Stimulated activated CD8-positive, alpha-beta memory T cell treated with anti-CD3 and anti-CD28 coated beads, Interleukin-15, amount 100 ng/mL, for 48 hours (primary cell): ENCODE data around the gene RPL32.
"Not testable (repeated sequence)": the region's sequence is repeated elsewhere in the genome, so short reads cannot be mapped to it uniquely, and the experiment has no call there.

Experiments used
- DNase-seq, 2 donors: peaks; one replicate each; pipeline ENCODE4 v3.0.0-alpha.2; 2020; ENCODE audit warnings: low read depth in 2 of 2

The RPL32 gene

DNA sequence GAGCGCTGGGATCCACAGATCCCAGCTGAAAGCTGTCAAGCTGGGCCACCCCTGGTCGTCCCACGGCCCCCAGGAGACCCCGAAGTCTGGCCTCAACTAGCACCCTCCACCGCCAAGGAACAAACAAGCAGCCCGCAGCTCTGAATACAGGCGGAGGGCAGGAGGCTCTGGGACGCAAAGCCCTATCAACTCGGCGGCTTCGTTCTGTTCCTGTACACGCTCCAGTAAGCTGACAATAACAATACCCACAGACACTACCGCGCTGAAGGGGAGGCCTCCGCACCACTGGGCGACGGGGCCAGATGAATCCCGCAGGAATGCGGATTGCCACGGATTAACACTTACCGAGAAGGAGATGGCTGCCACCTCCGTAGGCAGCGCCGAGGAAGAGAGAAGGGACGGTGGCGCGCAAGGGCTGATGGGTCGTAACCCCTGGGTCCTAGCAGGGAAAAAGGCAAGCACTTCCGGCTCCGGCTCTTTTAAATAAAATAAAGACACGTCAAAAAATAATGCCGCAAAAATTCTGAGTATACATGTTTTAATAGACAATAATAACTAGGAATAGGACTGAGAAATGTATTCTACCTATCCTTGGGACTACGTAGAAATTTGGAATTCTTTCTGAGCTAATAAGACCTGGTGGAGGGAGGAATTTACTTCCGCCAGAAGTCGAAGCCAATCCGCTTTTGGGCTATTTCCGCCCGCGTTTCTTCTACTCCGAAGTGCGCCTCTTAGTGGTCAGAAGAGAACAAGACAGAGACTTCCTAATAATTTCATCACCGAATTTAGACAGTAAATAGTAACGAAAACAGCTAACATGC is at the start of gene RPL32:
TSS of gene RPL32 (minus strand) at position 417 of the 821 bp plus-strand sequence. CDS start 1,328 bp downstream, outside the sequence.
- DNase-seq = peak; percentile 65 to 74

DNA sequence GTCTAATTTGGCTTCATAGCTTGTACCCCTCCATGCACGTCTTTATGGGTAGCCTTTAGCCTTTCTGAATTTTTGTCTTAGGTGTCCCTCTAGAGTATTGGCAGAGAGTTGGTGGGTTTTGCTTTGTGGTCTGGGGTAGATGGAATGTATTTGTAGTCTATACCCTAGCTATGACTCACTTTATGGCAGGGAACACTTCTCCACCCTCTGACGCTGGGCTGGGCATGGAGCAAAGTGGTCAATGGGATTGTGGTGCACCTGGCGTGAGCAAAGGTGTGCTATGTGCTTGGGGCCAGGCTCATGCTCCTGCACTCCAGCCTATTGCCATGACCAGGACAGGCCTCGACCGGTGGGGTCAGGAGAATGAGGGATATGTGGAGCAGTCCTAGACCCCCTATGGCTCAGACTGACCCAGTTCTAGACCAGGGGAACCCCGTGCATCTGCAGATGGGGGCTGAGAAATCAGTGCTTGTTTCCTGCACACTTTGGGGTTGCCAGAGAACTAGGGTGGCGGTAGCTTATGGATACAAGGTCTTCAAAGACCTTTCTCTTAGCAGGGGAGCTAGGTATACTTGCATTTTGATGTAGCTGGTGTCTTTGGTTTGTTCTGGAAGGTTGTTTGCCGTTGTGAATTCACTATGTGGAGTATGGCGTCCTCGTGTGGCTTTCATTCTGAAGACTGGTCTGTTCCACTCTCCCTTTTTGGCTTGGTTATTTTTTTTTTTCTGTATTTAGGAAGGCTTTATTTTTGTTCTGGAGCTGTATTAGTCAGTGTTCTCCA is 49.4 kb upstream of the RPL32 start:
- no peak for DNase-seq

DNA sequence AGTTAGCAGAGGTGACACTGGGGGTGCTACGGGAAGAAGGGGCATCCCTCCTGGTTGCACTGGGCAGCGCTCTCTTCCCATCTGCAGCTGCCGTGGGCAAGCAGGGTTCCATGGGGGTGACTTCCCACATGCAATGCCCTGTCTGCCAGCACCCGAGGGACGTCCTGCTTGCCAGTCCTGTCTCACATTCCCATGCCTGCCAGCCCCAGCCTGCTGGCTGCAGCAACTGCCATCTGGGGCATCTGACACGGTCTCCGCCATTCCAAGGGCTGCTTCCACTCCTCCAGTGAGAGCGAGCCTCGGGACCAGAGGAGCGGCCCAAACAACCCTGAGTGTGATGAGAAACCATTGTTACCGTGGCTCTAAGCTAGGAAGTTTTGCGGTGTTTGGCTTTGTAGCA is 45.4 kb upstream of the RPL32 start:
- DNase-seq = no peak

DNA sequence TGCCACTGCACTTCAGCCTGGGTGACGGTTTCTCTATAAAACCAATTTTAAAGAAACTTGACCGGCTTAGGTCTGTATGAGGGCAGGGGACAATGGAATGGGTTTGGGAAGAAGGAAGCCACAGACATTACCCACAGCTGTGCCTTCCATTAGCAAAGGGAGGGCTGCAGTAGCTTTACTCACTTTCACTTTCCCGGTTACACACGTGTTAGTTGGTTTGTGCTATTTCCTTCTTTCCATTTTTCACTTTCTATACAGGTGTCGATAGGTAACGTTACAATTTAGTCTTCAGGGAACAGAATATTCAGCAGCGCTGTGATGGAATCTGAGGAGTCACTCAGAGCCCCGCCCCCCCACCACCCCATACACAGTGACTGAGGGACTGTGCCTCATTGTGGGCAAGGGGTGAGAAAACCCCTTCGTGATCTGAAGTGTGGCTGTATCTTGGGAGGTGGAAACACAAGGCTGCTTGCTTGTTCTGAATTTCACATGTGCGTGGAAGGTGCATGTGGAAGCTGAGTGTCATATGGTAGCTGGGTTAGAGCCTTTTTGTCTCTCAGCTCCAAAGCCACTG is 44.8 kb upstream of the RPL32 start:
- no peak for DNase-seq

DNA sequence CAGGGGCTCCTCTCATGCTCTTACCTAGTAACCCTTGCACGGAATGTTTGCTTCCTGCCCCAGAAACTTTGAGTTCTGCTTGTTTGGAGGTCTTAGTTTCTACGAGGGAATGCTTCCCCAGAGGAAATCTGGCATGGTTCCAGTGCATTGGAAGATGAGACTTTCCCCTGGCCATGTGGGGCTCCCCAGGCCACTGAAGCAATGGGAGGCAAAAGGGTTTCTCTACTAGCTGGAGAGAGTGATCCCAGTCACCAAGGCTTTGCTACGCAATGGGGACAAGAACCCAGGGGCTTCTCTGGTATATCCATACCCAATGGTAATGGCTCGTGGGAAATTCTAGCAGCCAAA is 44.2 kb upstream of the RPL32 start:
- DNase-seq = no peak

DNA sequence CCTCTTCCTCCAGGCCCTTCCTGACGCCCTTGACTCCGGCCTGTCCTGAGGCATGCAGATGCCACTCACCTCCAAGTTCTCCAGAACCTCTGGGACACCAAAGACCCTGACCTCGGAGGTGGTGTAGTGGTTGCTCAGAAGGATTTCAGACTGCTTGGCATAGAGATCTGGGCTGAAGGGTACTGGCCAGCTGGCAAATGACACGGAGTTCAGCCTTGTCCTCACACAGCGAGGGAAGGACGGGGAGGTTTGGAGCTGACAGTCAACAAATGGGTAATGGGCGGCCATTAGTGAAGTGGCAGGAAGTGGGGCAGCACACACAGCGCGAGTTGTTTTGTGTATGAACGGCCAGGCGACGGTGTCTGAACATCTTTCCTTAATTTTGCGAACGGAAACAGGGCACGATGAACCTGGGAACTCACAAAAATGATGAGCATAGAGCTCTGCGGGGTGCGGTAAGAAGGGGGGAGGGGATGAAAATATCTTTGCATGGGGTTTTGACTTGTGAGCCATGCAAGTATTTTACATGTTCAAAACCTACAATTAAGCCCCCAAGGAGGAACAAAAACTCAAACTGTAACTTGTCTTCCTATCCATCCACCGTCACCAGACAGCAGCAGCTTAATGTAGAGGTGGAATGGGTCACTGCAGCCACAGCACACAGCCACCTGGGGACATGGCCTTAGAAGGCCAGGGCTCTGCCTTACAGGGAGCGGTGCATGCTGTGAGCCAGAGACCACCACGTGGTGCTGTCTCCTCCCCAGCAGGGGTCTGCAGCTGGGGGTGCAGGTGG is 43.6 kb upstream of the RPL32 start:
- DNase-seq = no peak

DNA sequence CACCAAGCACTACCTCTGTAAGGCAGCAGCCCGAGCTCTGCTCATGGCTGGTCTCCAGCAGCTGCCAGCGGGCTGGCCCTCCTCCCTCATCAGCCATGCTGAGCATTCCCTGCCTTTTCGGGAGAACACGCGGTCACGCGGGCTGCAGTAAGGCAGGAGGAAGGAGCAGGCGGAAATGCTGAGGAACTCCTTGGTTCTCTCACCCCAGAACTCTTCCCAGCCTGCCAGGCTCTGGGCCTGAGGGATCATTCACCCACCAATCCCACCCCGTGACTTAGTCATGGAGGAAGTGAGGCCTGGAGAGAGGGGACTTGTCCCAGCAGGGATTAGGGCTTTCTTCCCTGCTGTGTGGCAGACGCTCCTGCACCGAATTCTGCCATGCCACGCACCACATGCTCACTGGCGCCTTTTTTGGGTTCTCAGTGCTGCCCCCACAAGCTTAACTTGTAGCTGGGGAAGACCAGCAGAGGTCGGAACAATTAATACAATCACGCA is 42.9 kb upstream of the RPL32 start:
- DNase-seq = no peak

DNA sequence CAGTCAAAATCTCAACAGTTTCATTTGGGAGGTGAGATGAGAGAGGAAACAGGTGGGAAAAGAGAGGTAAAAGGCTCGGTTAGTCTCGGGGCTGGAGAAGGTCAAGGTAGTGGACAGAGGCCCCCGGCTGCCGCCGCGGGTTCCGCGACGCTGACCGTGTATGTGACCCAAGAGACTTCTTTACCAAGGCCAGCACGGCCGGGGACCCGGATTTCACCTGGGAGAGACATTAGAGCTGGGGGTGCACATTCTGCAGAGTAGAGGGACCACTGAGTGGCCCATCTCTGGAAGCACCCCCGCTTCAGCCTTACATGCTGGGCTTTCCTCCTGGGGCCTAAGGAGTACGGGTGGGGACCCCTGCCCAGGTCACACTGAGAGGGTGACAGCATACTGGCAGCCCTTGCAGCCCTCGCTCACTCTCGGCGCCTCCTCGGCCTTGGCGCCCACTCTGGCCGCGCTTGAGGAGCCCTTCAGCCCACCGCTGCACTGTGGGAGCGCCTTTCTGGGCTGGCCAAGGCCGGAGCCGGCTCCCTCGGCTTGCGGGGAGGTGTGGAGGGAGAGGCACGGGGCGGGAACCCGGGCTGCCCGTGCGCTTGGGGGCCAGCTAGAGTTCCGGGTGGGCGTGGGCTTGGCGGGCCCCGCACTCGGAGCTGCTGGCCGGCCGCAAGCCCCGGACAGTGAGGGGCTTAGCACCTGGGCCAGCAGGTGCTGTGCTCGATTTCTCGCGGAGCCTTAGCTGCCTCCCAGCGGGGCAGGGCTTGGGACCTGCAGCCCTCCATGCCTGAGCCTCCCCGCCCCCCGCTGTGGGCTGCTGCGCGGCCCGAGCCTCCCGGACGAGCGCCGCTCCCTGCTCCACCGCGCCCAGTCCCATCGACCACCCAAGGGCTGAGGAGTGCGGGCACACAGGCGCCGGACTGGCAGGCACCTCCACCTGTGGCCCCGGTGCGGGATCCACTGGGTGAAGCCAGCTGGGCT is 41.3 kb upstream of the RPL32 start:
- no peak for DNase-seq

DNA sequence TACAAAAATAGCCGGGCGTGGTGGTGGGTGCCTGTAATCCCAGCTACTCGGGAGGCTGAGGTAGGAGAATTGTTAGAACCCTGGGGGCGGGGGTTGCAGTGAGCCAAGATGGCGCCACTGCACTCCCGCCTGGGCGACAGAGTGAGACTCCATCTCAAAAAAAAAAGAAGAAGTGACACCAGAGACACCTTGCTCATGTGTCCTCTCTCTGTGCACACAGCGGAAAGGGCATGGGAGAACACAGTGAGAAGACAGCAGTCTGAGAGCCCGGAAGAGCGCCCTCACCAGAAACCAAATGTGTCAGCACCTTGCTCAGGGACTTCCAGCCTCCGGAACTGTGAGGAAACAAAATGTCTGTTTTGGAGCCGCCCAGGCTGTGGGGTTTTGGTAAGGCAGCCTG is 40.5 kb upstream of the RPL32 start:
- DNase-seq = not testable (repeated sequence)

DNA sequence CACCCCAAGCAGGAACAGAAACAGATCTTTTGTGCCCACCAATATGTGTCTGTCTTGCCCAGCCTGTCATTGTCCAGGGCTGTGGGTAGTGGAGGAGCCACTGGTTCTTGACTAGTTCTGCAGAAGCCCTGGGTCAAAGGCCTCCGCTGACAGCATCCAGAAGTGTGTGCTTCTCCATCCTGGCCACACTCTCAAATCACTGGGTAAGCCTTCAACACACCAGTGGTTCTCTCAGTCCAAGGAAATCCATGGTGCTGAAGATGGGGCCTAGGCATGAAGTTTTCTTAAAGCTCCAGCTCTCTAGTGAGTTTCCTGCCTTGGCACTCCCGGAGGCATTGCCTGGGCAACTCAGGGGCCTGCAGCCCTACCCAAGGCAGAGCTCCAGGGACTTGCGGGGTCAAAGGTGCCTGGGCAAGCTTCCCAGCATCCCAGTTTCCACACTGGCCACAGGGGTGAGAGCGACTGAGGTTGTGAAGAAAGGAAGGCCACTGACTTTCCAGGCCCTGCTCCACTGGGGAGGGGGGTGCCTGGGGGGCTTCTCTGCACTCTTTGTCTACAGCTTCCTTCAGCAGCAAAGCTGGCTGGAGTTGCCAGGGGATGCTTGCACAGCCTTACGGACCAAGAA is 37.9 kb upstream of the RPL32 start:
- DNase-seq = no peak

DNA sequence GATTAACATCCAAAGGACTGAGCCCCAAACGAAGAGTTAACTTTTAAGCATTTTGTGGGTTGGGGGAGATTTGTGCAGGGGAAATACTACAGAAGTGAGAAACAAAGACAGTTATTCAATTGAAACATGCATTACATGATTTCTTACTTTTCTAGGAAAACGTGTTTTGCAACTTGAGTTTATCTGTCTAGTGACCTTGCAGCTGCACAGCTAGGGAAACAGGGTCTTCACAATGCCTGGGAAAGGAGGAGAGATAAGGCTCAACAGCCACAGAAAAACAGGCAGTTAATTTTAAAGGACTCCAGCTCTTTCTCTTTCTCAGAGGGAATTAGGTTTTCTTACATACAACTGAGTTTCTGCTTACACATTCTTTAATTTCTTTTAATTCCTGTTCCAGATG is 37.4 kb upstream of the RPL32 start:
- DNase-seq = not testable (repeated sequence)

DNA sequence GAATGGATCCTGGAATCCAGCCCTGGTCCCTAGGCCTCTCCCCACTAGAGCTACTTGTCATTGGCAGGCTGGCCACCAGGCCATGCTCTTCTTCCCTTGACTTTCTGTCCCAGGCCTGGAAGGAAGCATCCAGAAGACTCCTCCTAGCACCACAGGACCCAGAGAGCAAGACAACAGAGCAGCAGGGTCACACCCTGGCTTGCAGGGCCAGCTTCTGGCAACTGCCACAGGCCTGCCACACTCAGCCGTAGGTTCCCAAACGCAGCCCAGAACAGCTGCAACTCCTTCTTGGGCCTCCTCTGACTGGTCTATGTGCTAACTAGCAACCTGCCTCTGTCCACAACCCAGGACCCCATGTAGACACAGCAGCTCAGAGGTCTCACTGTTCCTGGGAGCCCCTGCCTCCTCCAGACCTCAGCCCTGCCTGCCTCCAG is 36.8 kb upstream of the RPL32 start:
- DNase-seq = no peak

DNA sequence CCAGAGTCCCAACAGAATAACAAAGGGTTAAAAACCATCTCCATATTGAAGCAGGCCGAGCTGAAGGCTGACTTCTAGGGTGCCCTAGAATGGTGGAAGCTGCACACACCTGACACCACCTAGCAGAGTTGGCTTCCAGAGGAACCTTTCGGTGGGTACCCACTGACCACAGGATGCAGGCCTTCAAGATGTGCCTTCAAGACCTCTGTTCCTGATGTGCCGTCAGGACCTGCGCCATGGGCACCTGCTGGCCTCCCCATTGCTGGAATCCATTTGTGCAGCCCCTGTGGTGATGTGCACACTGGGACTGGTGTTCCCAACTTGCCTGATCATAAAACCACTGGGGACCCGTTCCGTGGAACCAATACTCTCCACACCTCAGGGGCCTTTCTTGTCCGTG is 35.7 kb upstream of the RPL32 start:
- no peak for DNase-seq

DNA sequence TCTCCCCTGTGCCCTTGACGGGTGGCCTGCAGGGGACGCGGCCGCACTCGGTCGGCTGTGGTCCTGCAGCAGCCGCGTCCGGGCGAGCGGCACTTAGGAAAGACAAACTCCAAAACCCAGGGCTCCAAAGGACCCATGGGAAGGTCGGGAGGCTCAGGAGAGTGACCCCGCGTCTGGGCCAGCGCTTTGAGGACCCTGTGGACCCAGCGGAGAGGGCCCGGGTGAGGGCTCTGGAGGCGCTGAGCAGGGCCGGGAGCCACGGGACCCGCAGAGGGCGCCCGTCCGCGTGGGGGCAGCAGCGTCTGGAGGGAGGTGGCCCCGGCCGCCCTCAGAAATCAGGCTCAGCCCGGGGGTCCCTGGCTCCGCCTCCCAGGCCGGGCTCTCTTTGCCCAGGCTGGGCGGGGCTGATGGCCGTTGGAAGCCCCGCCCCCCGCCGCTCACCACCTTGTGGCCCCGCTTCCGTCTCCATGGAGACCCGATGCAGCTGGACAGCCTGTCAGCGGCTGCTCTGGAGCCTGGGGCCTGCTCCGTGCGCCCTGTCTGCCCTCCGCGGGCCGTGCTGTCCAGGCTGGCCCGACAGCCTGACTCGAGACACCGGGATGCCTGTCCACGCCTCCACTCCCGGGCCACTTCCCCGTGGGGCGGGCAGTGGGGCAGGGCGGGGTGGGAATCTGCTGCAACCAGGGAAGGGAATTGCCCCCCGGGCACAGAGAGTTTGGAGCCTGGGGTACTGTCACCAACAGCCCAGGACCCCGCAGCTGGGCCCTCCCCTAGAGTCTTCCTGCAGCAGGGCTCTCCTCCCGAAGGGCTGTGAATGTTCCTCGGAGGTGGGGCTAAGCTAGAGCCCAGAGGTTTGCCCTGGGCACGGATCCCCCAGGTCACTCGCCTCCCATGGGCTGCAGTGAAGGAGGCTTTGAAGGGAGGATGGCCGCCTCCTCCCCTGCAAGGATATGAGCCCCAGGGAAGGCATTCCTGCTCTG is 34.8 kb upstream of the RPL32 start:
- peak in 1 of 2 donors; percentile 27 for DNase-seq

DNA sequence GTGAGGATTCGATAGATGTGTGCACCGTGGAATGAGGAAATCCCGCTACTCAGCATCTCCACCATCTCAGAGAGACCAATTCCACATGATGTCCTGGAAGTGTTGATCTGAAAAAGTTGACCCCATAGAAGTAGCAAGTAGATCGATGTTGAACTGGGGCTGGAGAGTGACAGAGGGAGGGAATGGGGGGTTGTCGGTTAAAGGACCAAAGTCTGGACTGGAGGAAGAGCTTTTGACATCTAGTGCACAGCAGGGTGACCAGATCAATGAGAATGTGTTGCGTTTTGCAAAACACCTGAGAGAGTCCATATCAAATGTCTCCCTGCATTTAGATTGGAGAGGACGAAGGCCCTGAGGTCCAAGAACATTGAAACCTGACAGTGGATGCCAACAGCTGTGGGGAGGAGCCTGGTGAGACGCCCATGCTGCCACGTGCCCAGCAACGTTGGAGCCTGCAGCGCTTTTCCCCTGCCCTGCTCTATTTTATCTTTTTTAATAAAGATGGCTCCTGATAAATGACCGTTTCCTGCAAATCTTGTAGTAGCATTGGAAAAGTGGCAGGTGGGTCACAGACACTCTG is 30.1 kb upstream of the RPL32 start:
- no peak for DNase-seq

DNA sequence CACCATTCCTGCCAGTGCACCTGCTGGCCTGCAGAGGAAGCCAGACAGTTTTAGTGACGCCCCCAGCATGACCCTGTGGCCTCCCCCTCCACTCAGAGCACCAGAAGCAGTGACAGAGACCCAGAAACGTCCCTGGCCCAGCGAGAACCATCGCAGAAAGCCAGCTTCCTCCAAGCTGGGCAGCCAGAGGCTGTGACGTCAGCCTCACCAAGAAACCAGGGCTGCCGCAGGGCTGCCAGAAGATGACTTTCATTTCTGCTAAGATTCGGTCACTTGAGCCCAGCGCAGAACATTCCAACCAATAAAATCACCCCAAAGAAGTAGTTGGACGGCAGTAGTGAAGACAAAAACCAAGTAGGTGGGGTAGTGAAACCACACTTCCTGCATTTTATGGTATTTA is 29.6 kb upstream of the RPL32 start:
- no peak for DNase-seq

DNA sequence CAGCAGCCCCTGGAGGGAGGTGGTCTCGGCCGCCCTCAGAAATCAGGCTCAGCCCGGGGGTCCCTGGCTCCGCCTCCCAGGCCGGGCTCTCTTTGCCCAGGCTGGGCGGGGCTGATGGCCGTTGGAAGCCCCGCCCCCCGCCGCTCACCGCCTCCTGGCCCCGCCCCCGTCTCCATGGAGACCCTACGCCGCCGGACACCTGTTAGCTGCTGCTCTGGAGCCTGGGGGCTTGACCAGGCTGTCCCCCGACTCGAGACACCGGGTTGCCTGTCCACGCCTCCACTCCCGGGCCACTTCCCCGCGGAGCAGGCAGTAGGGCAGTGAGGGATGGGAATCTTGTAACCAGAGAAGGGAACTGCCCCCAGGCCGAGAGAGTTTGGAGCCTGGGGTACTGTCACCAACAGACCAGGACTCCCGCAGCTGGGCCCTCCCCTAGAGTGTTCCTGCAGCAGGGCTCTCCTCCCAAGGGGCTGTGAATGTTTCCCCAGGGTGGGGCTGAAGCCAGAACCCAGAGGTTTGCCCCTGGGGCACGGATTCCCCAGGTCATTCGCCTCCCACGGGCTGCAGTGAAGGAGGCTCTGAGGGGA is 27.8 kb upstream of the RPL32 start:
- DNase-seq = no peak
